NCI-H2171 (cell line): ENCODE measurements around the gene CDIPT.
"Not testable (repeated sequence)": the region's sequence is repeated elsewhere in the genome, so short reads cannot be mapped to it uniquely, and the experiment has no call there.

ENCODE experiments used
- DNase-seq: peaks from one replicate; lab custom pipeline; 2025; lab: John Stamatoyannopoulos, UW

The CDIPT gene

GRCh38 chr16:29858149-29858849 is 4.7 kb downstream of the CDIPT start:
- no peak for DNase-seq

- DNase-seq: no peak
Measured at GRCh38 chr16:29857133-29857760, 5.8 kb downstream of the CDIPT start.

GRCh38 chr16:29854520-29855100 is 8.4 kb downstream of the CDIPT start:
- no peak for DNase-seq

GRCh38 chr16:29852654-29853053 is 10.4 kb downstream of the CDIPT start:
- DNase-seq: no peak

- no peak for DNase-seq
Measured at GRCh38 chr16:29850998-29851397, 12.0 kb downstream of the CDIPT start.

GRCh38 chr16:29849505-29849904 is 13.5 kb downstream of the CDIPT start:
- DNase-seq: no peak

- DNase-seq: no peak
Measured at GRCh38 chr16:29848420-29849297, 14.4 kb downstream of the CDIPT start.

- DNase-seq: no peak
Measured at GRCh38 chr16:29845656-29846055, 17.4 kb downstream of the CDIPT start.

- no peak for DNase-seq
Measured at GRCh38 chr16:29844575-29845331, 18.3 kb downstream of the CDIPT start.

- DNase-seq: no peak
Measured at GRCh38 chr16:29843931-29844330, 19.1 kb downstream of the CDIPT start.

GRCh38 chr16:29842732-29843346 is 20.2 kb downstream of the CDIPT start:
- DNase-seq: no peak

GRCh38 chr16:29841631-29842030 is 21.4 kb downstream of the CDIPT start:
- no peak for DNase-seq

GRCh38 chr16:29840240-29840639 is 22.8 kb downstream of the CDIPT start:
- no peak for DNase-seq

- DNase-seq: no peak
Measured at GRCh38 chr16:29839822-29840221, 23.2 kb downstream of the CDIPT start.

- DNase-seq: no peak
Measured at GRCh38 chr16:29837841-29838240, 25.2 kb downstream of the CDIPT start.

GRCh38 chr16:29836623-29837022 is 26.4 kb downstream of the CDIPT start:
- DNase-seq: no peak

- no peak for DNase-seq
Measured at GRCh38 chr16:29835926-29836325, 27.1 kb downstream of the CDIPT start.

GRCh38 chr16:29834079-29834478 is 28.9 kb downstream of the CDIPT start:
- DNase-seq: no peak

- DNase-seq: not testable (repeated sequence)
Measured at GRCh38 chr16:29833219-29833618, 29.8 kb downstream of the CDIPT start.

- DNase-seq: no peak
Measured at GRCh38 chr16:29831490-29831889, 31.5 kb downstream of the CDIPT start.

GRCh38 chr16:29830774-29831173 is 32.3 kb downstream of the CDIPT start:
- DNase-seq: no peak
